Trophoblast cell (in vitro differentiated cells and primary cell): ENCODE data around the gene PAK6.
A peak's percentile ranks its signal among the peaks of the same experiment; 100 is the strongest.

ENCODE experiments used
- DNase-seq, 2 donors: peaks; one replicate each; pipeline ENCODE4 v3.0.0-alpha.2; 2016
- H2AFZ ChIP-seq: 2 replicates; pipeline ENCODE4 v1.6.1; 2013; ENCODE audit warnings: low read length, moderate library complexity, mild to moderate bottlenecking; ENCODE audit not compliant: insufficient read depth, poor library complexity
- H2AK5ac ChIP-seq: 2 replicates; pipeline ENCODE4 v1.6.1; 2013; ENCODE audit warnings: mild to moderate bottlenecking, low read length
- H2BK120ac ChIP-seq: 2 replicates; pipeline ENCODE4 v1.6.1; 2013; ENCODE audit warnings: low read length, mild to moderate bottlenecking, moderate library complexity; ENCODE audit not compliant: insufficient read depth, poor library complexity
- H2BK12ac ChIP-seq: 2 replicates; pipeline ENCODE4 v1.6.1; 2013; ENCODE audit warnings: mild to moderate bottlenecking, low read length, moderate library complexity
- H2BK5ac ChIP-seq: 2 replicates; pipeline ENCODE4 v1.6.1; 2013; ENCODE audit warnings: low read length, low read depth, moderate library complexity, mild to moderate bottlenecking; ENCODE audit not compliant: poor library complexity
- H3K14ac ChIP-seq: 2 replicates; pipeline ENCODE4 v1.6.1; 2013; ENCODE audit warnings: mild to moderate bottlenecking, low read length
- H3K18ac ChIP-seq: 2 replicates; pipeline ENCODE4 v1.6.1; 2013; ENCODE audit warnings: mild to moderate bottlenecking, low read length
- H3K23ac ChIP-seq: 2 replicates; pipeline ENCODE4 v1.6.1; 2013; ENCODE audit warnings: low read length
- H3K27ac ChIP-seq: 2 replicates; pipeline ENCODE4 v1.5.1; 2013; ENCODE audit warnings: low read depth, mild to moderate bottlenecking, inconsistent platforms, low read length, moderate library complexity
- H3K27me3 ChIP-seq: 2 replicates; pipeline ENCODE4 v1.6.1; 2013; ENCODE audit warnings: inconsistent platforms, mild to moderate bottlenecking, low read length, moderate library complexity; ENCODE audit not compliant: insufficient read depth
- H3K36me3 ChIP-seq, 2 experiments: 1 replicate in 1 of 2; 2 replicates in 1 of 2; pipeline ENCODE4 v1.6.1; 2013; ENCODE audit warnings: low read length in 2 of 2, mild to moderate bottlenecking in 2 of 2, moderate library complexity in 1 of 2; ENCODE audit not compliant: insufficient read depth in 2 of 2, control insufficient read depth in 1 of 2
- H3K4ac ChIP-seq: 2 replicates; pipeline ENCODE4 v1.6.1; 2013; ENCODE audit warnings: low read depth, mild to moderate bottlenecking, low read length, moderate library complexity
- H3K4me1 ChIP-seq, 2 experiments: 1 replicate in 1 of 2; 2 replicates in 1 of 2; pipeline ENCODE4 v1.6.1; 2013; ENCODE audit warnings: low read length in 2 of 2, mild to moderate bottlenecking in 2 of 2, moderate library complexity in 1 of 2; ENCODE audit not compliant: insufficient read depth in 2 of 2, control insufficient read depth in 1 of 2
- H3K4me2 ChIP-seq: 2 replicates; pipeline ENCODE4 v1.6.1; 2013; ENCODE audit warnings: inconsistent platforms, mild to moderate bottlenecking, low read length, moderate library complexity
- H3K4me3 ChIP-seq: 2 replicates; pipeline ENCODE4 v1.5.1; 2013; ENCODE audit warnings: mild to moderate bottlenecking, low read depth, low read length, inconsistent platforms
- H3K79me1 ChIP-seq: one replicate; pipeline ENCODE4 v1.6.1; 2013; ENCODE audit warnings: low read length
- H3K79me2 ChIP-seq: 2 replicates; pipeline ENCODE4 v1.6.1; 2013; ENCODE audit warnings: low read length, mild to moderate bottlenecking; ENCODE audit not compliant: control insufficient read depth, insufficient read depth, poor library complexity
- H3K9ac ChIP-seq: 2 replicates; pipeline ENCODE4 v1.6.1; 2013; ENCODE audit warnings: mild to moderate bottlenecking, low read length
- H3K9me3 ChIP-seq: 2 replicates; pipeline ENCODE4 v1.6.1; 2013; ENCODE audit warnings: low read depth, mild to moderate bottlenecking, control low read depth, inconsistent platforms, low read length; ENCODE audit not compliant: insufficient read depth
- H4K12ac ChIP-seq: 2 replicates; pipeline ENCODE4 v1.6.1; 2013; ENCODE audit warnings: low read depth, mild to moderate bottlenecking, low read length, moderate library complexity
- H4K8ac ChIP-seq: 2 replicates; pipeline ENCODE4 v1.6.1; 2013; ENCODE audit warnings: low read depth, mild to moderate bottlenecking, low read length, moderate library complexity
- H4K91ac ChIP-seq: one replicate; pipeline ENCODE4 v1.6.1; 2013; ENCODE audit warnings: low read depth, mild to moderate bottlenecking, low read length, moderate library complexity
- WGBS: extraction: QIAGEN DNeasy Blood & Tissue Kit; methylation state at CpG from one replicate; pipeline ENCODE4 v1.1.7; 2013; ENCODE audit warnings: missing lambda C conversion rate; ENCODE audit not compliant: insufficient read length, insufficient coverage; ENCODE audit errors: extremely low coverage; 5-methylcytosine and 5-hydroxymethylcytosine counted together

The PAK6 gene

GRCh38 chr15:40283615-40284300, 44.9 kb downstream of the PAK6 start:
- H3K9me3 ChIP-seq = peaks cover 2% of the 10 kb centered on the region
- no peak overlapping the region for H2BK120ac ChIP-seq
- peak overlapping the region; percentile 47 for H2BK12ac ChIP-seq
- H2BK5ac ChIP-seq = no peak overlapping the region
- H3K4me2 ChIP-seq = peak overlapping the region; percentile 45
- peaks cover 2% of the 10 kb centered on the region for H3K79me2 ChIP-seq
- H4K8ac ChIP-seq = no peak overlapping the region
- no peak overlapping the region for H2AK5ac ChIP-seq
- H3K36me3 ChIP-seq = no peaks in the 10 kb centered on the region
- peak overlapping the region; percentile 26 for H3K14ac ChIP-seq
- no peak overlapping the region for H4K12ac ChIP-seq
- H2AFZ ChIP-seq = no peak overlapping the region
- H4K91ac ChIP-seq = peak overlapping the region; percentile 33
- WGBS = no CpG with 5 or more reads among the region's 33 CpGs
- no peak overlapping the region for H3K9ac ChIP-seq
- no peak overlapping the region for H3K4ac ChIP-seq
- H3K18ac ChIP-seq = no peak overlapping the region
- H3K23ac ChIP-seq = no peak overlapping the region
- peaks cover 37 to 46% of the 10 kb centered on the region in 2 experiments for H3K4me1 ChIP-seq
- no peak overlapping the region for H3K27ac ChIP-seq
- H3K4me3 ChIP-seq = no peak overlapping the region
- H3K79me1 ChIP-seq = peaks cover 6% of the 10 kb centered on the region
- H3K27me3 ChIP-seq = peaks cover 44% of the 10 kb centered on the region
- DNase-seq = no peak

GRCh38 chr15:40285151-40285550, 46.3 kb downstream of the PAK6 start:
- H3K4ac ChIP-seq = no peak overlapping the region
- no peak overlapping the region for H3K4me3 ChIP-seq
- H2BK12ac ChIP-seq = peak overlapping the region; percentile 0
- H2AK5ac ChIP-seq = no peak overlapping the region
- no peak overlapping the region for H3K18ac ChIP-seq
- peaks cover 6% of the 10 kb centered on the region for H3K79me1 ChIP-seq
- H4K8ac ChIP-seq = no peak overlapping the region
- no peak overlapping the region for H2BK120ac ChIP-seq
- DNase-seq = no peak
- H3K27ac ChIP-seq = peak overlapping the region; percentile 75
- H4K91ac ChIP-seq = no peak overlapping the region
- H3K23ac ChIP-seq = no peak overlapping the region
- no peak overlapping the region for H2BK5ac ChIP-seq
- H3K4me1 ChIP-seq = peaks cover 35 to 44% of the 10 kb centered on the region in 2 experiments
- H3K36me3 ChIP-seq = no peaks in the 10 kb centered on the region
- no CpG with 5 or more reads among the region's 4 CpGs for WGBS
- no peak overlapping the region for H4K12ac ChIP-seq
- peaks cover 2% of the 10 kb centered on the region for H3K9me3 ChIP-seq
- no peak overlapping the region for H2AFZ ChIP-seq
- H3K9ac ChIP-seq = no peak overlapping the region
- peaks cover 2% of the 10 kb centered on the region for H3K79me2 ChIP-seq
- H3K14ac ChIP-seq = no peak overlapping the region
- H3K4me2 ChIP-seq = peak overlapping the region; percentile 25
- peaks cover 43% of the 10 kb centered on the region for H3K27me3 ChIP-seq

- H3K27me3 ChIP-seq = peaks cover 39% of the 10 kb centered on the region
- H2AFZ ChIP-seq = no peak overlapping the region
- H3K23ac ChIP-seq = no peak overlapping the region
- no peak overlapping the region for H3K18ac ChIP-seq
- H3K4me2 ChIP-seq = peak overlapping the region; percentile 4
- H3K4me3 ChIP-seq = no peak overlapping the region
- no peak overlapping the region for H3K4ac ChIP-seq
- WGBS = no CpG with 5 or more reads among the region's 1 CpG
- peaks cover 2% of the 10 kb centered on the region for H3K9me3 ChIP-seq
- peak overlapping the region; percentile 75 for H3K27ac ChIP-seq
- H3K4me1 ChIP-seq = peaks cover 33 to 44% of the 10 kb centered on the region in 2 experiments
- H2BK12ac ChIP-seq = peak overlapping the region; percentile 23
- H3K36me3 ChIP-seq = no peaks in the 10 kb centered on the region
- H3K79me1 ChIP-seq = peaks cover 6% of the 10 kb centered on the region
- no peak overlapping the region for H3K9ac ChIP-seq
- no peak overlapping the region for H3K14ac ChIP-seq
- no peak for DNase-seq
- peak overlapping the region; percentile 53 for H4K91ac ChIP-seq
- H4K12ac ChIP-seq = no peak overlapping the region
- peak overlapping the region; percentile 57 for H2BK5ac ChIP-seq
- H3K79me2 ChIP-seq = peaks cover 2% of the 10 kb centered on the region
- no peak overlapping the region for H2AK5ac ChIP-seq
- peak overlapping the region; percentile 4 for H2BK120ac ChIP-seq
- H4K8ac ChIP-seq = no peak overlapping the region
Observed at GRCh38 chr15:40285554-40286011, 46.7 kb downstream of the PAK6 start.

GRCh38 chr15:40286061-40286532, 47.2 kb downstream of the PAK6 start:
- Histone ChIP-seq H3K27me3 (peaks cover 37% of the 10 kb centered on the region), H3K18ac (no peak overlapping the region), H3K4me3 (no peak overlapping the region), H3K4me1 (peaks cover 36 to 47% of the 10 kb centered on the region in 2 experiments), H3K4me2 (peak overlapping the region; percentile 4), H3K79me2 (peaks cover 2% of the 10 kb centered on the region), H3K9ac (no peak overlapping the region), H4K12ac (no peak overlapping the region), H2BK120ac (no peak overlapping the region), H3K9me3 (peaks cover 2% of the 10 kb centered on the region), H2BK12ac (no peak overlapping the region), H3K14ac (no peak overlapping the region), H3K27ac (peak overlapping the region; percentile 75), H4K8ac (no peak overlapping the region), H3K4ac (no peak overlapping the region), H3K23ac (no peak overlapping the region), H2AK5ac (no peak overlapping the region), H2AFZ (no peak overlapping the region), H2BK5ac (peak overlapping the region; percentile 57), H4K91ac (peak overlapping the region; percentile 53), H3K79me1 (peaks cover 9% of the 10 kb centered on the region), H3K36me3 (no peaks in the 10 kb centered on the region)
- no peak for DNase-seq
- no CpG with 5 or more reads among the region's 7 CpGs for WGBS
